HG02623 (cell line): ENCODE measurements around the gene WNT4.

ENCODE experiments used
- ATAC-seq: cut with Tn5 transposase; IDR thresholded peaks from one replicate; pipeline ENCODE4 v1.9.1; 2021; ENCODE audit warnings: moderate library complexity; ENCODE audit not compliant: unreplicated experiment

Gene WNT4

GRCh38 chr1:22164841-22165808 is 22.2 kb upstream of the WNT4 start:
- no peak for ATAC-seq

- ATAC-seq, result no peak
These were observed 20.7 kb upstream of the WNT4 start for GRCh38 chr1:22163564-22163963.

- ATAC-seq, result no peak
These were observed 20.2 kb upstream of the WNT4 start for GRCh38 chr1:22163137-22163536.

GRCh38 chr1:22159891-22160290 is 17.0 kb upstream of the WNT4 start:
- ATAC-seq, result no peak

- ATAC-seq, result no peak
These were observed 15.8 kb upstream of the WNT4 start for GRCh38 chr1:22158654-22159053.

- ATAC-seq, result no peak
These were observed 14.6 kb upstream of the WNT4 start for GRCh38 chr1:22157359-22157966.

- no peak for ATAC-seq
These were observed 12.6 kb upstream of the WNT4 start for GRCh38 chr1:22155517-22155916.

GRCh38 chr1:22154626-22155025 is 11.7 kb upstream of the WNT4 start:
- ATAC-seq, result no peak

- ATAC-seq, result no peak
These were observed 11.0 kb upstream of the WNT4 start for GRCh38 chr1:22153660-22154437.

- no peak for ATAC-seq
These were observed 8.0 kb upstream of the WNT4 start for GRCh38 chr1:22150923-22151322.

GRCh38 chr1:22142315-22143064 is 407 bp downstream of the WNT4 start:
- ATAC-seq, result peak; percentile 28

GRCh38 chr1:22141554-22142314 is 1.2 kb downstream of the WNT4 start:
- ATAC-seq, result no peak

GRCh38 chr1:22140694-22141093 is 2.2 kb downstream of the WNT4 start:
- no peak for ATAC-seq

GRCh38 chr1:22139817-22140216 is 3.1 kb downstream of the WNT4 start:
- ATAC-seq, result no peak

- ATAC-seq, result no peak
These were observed 3.8 kb downstream of the WNT4 start for GRCh38 chr1:22139066-22139594.

GRCh38 chr1:22137004-22137720 is 5.7 kb downstream of the WNT4 start:
- no peak for ATAC-seq

GRCh38 chr1:22133931-22134324 is 9.0 kb downstream of the WNT4 start:
- ATAC-seq, result no peak

GRCh38 chr1:22133247-22133930 is 9.5 kb downstream of the WNT4 start:
- ATAC-seq, result no peak
